Inferior parietal cortex (tissue), 1 donor: Measurements from ENCODE around the gene NACA2.
"Not testable (repeated sequence)": the region's sequence is repeated elsewhere in the genome, so short reads cannot be mapped to it uniquely, and the experiment has no call there.

Experiments used
- DNase-seq: peaks from one replicate; pipeline ENCODE4 v3.0.0-alpha.2; 2016; ENCODE audit errors: extremely low spot score

NACA2 gene

DNA sequence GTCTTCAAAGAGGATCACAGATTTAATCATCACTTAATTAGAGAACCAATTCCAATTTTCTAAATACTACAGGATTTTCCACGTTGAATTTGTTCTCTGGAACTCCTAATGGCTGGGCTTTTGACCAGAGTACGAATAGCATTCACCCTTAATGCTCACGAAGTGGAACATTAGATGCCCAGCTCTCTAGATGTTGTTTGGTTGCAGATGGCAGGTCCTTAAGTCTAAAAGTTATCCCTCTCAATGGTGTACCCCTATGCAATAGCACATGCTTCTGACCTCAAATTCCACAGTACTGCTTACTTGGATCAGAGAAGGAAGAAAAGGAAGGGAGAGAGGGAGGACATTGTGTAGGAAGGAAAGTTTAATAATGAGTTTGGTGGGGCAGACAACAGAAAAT, 8.6 kb upstream of the NACA2 start:
- DNase-seq = no peak

DNA sequence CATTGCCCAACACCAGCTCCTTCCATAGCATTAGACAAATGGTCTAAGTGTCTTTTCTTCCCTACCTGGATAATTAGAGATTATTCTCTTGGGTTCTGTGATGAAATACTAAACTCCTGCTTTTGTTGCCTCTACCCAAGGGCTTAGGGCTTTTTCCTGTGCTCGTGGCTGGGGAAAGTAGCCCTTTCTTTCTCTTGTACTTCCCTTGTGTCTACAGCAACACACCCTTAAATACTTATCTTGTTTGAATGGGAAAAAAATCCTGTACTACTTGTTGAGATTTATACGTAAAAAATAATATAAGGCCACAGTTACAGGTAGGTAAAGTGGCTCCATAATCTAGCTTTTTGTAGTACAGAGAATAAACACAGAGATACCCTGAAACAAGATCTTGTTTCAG, 7.0 kb upstream of the NACA2 start:
- DNase-seq = no peak

DNA sequence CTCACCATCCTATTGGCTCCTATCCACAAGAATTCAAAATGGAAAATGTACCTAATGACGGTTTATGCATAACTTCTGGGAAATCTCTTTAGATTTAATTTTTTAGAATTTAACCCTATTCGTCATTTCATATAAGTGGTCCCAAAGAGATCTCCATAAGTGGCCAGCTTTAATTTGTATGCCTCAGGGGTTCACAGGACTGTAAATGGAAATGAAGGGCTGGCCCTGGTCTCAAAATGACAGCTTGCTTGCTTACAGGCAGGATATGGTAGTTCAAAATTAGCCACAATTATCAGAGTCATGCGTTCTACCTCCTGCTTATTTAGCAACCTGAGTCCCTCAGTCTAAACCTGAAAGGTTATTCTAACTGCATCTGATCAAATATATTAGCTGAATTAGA, 6.6 kb upstream of the NACA2 start:
- no peak for DNase-seq

DNA sequence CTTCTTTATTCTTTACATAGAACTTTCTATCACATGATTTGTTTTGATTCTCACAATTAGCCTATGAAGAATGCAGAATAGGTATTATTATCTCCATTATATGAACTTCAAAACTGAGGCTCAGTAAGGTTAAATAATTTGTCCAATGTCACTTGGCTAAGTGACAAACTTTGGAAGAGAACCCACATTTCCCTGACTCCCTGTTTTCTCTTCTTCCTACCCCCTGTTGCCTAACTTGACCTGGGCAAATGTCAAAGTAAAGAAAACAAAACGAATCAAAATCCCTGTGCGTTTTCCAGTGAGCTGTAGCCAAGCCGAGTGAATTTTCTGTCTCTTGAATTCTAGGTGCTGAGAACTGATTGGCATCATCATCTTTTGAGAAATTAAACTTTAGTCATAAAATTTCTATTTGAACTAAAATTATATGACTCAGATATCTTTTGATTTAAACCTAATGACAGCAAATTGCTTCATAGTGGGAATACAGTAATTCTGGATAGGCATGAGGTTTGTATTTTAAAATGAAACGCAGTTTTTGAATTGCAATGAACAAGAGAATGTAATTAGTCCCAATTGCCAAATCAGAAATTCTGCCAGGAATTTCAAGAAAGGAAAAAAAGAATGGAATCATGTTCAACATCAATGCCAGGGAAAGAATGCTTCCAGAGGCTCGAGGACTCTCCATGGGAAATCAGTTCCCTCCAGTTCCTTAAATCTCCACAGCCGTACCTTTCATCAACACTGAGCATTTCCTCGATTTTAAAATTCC, 4.6 kb upstream of the NACA2 start:
- DNase-seq = no peak

DNA sequence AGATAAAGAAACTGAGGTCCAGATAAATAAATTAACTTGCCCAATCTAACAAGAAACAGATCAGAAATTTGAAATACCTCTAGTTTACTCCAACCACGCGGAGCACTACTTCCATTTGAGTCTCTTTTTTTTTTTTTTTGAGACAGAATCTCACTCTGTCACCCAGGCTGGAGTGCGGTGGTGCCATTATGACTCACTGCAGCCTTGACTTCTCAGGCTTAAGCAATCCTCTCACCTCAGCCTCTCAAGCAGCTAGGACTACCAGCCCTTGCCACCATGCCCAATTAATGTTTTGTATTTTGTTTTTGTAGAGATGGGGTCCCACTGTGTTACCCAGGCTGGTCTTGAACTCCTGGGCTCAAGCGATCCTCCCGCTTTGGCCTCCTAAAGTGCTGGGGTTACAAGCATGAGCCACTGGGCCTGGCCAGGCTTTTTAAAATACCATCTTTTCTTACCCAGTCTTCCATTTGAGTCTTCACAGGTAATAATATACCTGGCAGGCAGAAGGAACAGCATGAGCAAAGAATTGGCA, 3.3 kb upstream of the NACA2 start:
- DNase-seq = no peak

DNA sequence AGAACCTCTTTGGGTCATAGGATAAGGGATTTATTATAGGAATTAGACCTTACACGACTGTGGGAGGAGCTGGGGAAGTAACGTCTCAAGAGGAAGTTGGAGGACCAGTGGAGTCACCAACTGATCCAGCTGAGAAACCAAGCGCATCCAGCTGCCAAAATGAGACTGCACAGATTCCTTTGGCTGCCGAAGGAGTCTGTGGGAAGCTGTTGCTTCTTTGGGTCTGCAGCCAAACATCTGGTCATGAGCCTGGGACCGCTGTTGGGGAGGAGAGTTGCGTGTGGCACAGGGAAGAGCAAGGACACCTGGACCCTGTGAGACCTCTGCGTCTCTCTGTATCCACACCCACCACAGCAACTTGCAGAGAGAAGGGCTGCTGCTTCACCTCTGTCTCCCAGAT, 2.4 kb upstream of the NACA2 start:
- DNase-seq = no peak

DNA sequence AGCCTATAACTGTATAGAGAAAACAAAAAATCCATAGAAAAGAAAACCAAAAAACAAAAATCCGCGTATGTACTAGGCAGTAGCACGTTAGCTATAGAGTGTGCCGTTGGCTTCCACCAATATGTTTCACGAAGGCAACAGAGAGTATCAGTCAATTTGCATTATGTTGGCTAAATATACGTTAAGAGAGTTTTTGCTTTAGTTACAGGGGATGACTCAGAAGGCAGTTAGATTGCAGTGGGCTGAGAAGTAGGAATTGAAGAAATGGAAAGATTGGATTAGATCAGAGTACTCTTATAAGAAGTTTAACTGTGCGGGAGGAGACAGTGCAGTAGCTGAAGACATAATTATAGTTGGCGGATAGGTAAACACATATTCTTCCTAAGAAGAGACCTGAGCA, 911 bp upstream of the NACA2 start:
- DNase-seq = no peak

DNA sequence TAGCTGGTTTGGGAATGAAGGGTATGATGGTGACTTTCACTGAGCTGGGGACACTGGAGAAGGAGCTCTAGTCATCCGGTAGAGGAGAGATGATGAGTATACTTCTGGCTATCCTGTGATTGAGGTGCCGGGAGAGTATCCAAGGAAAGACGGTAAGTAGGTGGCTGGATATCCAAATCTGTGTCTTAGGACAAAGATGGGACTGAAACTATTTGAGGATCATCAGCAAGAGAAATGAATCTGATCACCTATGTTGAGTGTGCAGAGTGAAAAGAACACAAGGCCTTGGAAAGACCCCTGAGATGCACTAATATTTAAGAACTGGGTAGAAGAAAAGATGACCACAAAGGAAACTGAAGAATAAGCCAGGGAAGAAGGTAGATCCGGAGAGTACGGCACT, 1.0 kb downstream of the NACA2 start:
- no peak for DNase-seq

DNA sequence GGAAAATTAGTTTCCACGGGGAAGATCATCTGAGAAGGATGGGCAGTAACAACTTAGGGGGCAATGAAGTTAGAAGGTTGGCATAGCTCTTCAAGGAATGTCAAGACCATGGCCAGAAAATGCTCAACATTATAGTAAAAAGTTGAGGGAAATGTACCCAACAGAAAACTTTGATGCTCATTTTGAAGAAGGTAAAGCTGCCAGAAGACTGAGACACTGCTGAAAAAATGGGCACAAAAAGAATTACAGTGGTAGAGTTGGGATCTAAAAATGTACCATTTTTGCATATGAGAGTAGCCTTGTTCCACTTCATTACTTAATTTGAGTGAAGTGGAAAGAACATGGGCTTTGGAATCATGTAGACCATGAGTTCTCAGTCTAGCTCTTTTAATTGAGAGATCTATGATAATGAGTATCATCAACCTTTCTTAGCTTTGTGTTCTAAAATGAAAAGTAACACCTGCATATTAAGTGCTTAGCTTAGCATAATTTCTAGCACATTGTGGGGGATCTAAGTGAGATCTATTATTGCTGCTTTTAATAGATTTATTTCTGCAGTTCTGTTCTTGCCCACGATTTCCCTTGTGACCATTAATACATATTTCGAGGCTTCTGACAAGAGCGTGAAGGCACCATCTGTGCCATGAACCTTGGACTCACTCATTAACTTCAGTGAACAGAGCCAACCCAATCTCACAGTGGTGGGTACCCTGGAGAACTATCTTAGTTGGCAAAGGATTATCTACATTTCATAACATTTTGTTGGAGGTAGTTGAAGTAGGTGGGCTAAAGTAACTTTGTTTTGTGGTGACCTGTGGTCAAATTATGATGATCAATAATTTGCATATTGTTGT, 3.0 kb downstream of the NACA2 start:
- DNase-seq = no peak

DNA sequence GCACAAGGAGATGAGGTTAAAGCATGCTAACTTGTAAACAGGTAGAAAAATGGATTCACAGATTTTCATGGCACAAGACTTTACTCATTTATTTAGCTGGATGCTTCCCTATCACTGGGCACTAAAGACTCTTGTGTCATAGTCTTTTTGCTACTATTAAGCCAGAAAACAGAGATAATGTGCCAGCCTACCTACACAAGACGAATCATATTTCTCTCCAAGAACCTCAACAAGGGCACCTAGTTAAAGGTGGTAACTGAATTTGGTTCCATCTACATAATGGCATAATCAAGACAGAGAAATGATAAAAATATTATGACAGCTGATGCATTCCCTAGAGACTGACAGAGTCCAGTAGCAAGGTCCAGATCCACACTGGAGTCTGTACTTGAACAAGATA, 3.8 kb downstream of the NACA2 start:
- DNase-seq = no peak

DNA sequence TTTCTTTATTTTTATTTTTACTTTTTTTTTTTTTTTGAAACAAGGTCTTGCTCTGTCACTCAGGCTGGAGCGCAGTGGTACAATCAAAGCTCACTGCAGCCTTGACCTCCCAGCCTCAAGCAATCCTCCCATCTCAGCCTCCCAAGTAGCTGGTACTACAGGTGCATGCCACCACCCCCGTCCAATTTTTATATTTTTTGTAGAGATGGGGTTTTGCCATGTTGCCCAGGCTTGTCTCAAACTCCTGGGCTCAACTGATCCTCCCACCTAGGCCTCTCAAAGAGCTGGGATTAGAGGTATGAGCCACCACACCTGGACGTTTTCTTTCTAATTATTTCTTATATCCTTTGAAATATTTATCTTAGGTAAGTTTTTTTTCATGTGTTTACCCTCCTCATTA, 4.4 kb downstream of the NACA2 start:
- DNase-seq = not testable (repeated sequence)

DNA sequence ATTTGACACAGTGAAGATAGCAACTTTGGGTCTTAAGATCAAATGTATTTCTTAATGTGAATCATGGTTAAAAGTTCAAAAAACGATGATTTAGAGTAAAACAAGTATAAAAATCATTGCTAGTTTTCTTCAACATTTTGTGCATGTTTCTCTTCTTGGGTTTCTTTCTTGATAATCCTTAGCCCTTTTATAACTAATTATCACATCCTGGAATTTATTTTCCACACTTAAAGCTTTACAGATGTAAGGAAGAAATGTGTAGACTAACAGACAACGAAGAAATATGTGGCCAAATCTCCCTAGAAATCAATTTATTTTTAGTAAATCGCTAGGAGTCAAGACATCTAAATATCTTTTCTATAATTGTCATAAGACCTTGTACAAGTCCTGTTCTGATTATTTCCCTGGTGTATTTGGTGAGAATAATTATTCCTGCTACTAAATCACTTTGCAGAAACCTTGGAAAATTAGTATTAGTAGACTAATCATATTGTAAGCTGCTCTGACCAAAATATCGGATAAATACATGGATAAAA, 4.9 kb downstream of the NACA2 start:
- no peak for DNase-seq

DNA sequence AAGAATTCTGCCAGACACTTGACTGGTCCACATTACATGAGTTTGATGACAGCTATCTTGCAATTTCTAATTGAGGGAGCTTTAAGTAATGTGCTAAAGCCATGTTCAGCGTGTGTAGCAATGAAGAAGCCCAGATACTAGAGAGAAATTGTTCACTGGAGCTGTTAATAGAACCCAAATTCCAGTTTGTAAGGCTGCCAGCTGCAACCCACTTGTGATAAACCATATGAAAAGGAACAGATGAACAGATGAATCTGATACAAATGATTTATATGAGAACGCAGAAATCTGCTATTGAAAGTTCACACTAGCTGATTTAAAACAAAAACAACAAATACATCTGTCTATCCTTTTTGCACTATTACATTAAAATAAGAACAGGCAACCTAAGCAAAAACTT, 6.2 kb downstream of the NACA2 start:
- DNase-seq = no peak

DNA sequence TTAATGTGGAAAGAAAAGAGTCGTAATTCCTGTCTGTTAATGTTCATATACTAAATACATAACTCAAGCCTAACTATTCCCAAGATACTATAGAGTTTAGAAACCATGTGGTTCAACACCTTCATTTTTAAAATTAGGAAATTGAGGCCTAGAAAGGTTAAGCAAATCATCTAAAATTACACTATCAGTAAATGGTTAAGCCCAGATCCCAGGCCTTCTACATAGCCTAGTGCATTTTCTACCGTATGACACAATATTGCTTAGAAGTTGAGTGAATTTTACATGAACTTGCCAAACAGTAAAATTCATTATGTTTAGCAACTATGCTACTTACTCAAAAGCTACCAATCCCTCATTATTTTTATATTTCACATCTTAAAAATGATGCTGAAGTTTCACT, 6.8 kb downstream of the NACA2 start:
- DNase-seq = no peak

DNA sequence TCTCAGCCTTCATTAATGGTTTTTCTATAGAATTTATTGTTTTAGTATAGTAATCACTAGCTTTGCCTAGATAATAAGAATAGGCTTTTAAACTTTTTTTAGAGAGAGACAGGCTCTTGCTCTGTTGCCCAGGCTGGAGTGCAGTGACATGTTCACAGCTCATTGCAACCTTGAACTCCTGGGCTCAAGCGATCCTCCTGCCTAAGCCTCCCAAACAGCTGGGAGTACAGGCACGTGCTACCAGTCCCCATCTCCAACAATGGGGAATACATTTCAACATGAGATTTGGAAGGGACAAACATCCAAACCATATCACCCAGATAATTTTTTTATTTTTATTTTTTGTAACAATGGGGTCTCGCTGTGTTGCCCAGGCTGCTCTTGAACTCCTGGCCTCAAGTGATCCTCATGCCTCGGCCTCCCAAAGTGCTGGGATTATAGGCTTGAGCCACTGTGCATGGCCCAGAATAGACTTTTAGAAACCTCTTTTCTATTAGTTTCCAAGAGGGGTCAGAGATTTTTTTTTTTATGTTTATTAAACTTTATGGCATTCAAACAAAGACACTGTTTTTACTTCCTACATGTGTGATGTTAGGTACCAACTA, 7.3 kb downstream of the NACA2 start:
- DNase-seq = no peak

DNA sequence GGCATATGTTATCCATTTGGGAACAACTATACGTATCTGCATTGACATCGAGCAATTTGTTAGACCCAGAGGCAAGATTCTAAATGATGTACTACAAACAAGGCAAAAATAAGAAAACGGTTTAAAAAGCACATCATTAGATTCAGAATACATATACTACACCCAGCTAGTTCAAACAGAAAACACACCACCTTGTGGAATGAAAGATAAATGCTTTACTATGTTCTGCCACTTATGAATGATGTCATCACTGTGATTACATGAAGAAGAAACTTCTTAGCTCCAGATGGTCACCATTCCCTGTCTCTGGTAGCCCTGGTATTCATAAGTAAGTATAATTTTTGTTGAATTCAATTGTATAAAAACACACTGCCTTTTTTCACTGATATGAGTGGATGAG, 7.8 kb downstream of the NACA2 start:
- no peak for DNase-seq

DNA sequence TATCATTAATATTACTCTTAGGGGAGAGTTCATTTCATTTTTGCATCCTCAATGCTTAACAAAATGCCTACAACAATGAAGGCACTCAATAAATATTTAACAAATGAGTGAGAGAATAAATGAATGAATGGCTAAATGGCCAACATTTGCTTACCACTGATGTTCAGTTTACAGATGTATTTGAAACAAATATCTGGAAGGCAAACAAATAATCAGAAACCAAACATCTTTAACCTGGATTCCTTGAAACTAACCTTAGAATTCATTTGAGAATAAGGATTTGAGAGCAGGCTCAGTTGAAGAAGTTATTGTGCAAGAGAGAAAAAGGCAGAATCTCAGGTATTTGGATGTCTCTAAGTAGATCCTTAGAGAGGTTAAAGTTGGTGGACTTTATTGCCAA, 8.4 kb downstream of the NACA2 start:
- DNase-seq = no peak

DNA sequence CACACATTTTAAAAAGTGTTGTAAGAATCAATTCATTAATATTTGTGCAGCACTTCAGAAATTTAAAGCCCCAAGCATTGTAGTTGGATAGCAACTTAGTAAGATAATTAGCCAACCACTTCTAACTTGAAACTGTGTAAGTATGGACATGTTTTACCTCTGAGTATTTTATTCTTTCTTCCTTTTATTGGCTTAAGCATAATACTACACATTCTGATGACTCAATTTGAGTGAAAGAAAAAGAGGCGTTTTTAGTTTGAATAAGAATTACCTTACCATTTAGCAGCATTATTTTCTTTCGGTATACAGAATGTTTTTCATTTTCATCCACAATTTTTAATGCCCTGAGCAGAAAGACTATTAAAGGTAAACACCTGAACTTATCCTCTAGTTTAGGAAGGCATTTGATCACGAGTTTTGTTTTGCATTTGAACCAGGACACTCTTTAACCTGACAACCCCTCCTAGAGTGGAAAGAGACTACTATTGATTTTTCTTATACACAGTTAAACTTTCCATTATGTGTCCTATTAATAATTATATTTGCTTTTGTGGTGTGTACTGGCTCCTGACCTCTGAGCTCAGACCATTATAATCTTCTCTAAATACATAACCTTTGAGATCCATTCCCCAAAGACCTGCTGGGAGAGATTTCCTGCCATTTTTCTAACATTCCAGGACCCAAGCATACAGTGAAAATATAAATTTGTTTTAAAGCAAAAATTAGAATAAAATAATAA, 9.2 kb downstream of the NACA2 start:
- DNase-seq = no peak

DNA sequence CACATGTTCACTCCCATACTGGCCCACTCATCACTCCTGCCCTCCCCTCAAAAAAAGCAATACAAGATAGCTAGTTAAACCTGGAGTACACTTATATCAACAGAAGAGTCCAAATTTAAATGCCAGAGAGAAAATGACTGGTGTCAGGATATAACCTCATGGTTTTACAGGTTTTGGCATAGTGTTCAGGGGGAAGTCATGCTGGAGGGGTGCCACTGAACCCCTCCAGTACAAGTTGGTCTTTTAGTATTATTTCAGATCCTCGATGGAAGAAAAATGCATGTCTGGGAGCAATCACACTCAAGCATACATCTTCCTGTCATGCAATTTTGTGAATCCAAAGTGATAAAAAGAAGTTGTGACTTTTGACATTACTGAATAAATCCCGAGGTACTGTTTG, 10.5 kb downstream of the NACA2 start:
- no peak for DNase-seq

DNA sequence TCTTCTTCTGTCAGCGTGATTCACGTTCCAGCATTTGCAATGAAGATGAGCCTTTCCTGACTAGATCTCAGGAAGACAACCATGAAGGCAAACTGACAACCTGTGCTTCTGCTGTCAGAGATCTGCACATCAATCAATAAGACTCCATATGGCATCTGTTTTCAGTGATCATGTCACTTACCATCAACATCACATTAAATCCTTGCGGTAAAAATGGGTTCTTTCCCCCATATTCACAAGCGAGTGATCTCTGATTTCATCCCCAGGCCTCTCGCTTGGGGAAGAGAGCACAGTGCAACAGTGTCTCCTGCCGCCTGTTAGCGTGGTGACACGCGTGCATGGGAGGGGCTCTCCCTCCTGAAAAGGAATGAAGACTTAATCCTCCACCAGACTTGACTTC, 11.1 kb downstream of the NACA2 start:
- DNase-seq = no peak

DNA sequence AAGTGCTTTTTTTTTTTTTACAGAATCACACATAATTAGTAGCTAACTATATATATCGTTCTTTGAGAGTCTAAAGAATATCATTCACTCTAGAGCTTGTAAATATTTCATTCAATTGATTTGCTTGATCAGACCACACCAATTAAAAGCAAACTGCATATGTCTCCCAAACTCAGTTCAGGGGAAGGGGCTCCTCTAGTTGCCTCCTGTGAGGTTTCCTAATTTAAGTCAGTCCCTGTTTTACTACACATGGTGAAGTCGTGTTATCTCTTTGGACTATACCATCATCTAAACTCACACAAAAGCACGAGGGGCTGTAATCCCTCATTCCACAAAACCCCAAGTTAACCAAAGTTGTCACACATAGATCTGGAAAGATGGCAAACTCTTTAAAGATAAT, 11.7 kb downstream of the NACA2 start:
- no peak for DNase-seq

DNA sequence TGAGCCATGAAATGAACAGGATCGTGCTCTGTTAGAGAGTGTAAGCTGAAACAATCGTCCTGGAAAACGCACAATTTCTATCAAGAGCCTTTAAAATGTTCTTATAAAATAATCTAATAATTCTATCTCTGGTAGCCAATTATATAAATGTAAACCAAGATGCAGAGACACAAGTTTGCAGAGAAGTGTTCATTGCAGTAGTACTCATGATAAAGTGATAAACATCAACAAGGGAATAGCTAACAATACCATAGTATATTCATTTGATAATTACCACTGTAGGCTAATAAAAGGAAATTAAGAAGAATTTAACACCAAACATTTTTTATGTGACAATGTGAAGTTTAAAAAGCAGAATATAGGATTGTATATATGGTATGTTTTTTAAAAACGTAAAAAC, 12.4 kb downstream of the NACA2 start:
- DNase-seq = no peak
